ENCODE measurements around the gene DPT.

GRCh38 chr1:168726281-168726680 lies 2.7 kb downstream of the DPT start:
- TF ChIP-seq CTCF (IDR thresholded peaks at IDR 0.05; ENCODE audit: insufficient read depth, low read depth, low read length) (no peak), EZH2 (IDR thresholded peaks at IDR 0.05; ENCODE audit: insufficient read depth, low read length) (no peak)
